ENCODE results near the gene GRIP1. TPM values are rescaled to one million over a fixed set of nuclear protein-coding genes. Genes with fewer than 3 reads are reported as not detected.

GRIP1 gene, protein sequence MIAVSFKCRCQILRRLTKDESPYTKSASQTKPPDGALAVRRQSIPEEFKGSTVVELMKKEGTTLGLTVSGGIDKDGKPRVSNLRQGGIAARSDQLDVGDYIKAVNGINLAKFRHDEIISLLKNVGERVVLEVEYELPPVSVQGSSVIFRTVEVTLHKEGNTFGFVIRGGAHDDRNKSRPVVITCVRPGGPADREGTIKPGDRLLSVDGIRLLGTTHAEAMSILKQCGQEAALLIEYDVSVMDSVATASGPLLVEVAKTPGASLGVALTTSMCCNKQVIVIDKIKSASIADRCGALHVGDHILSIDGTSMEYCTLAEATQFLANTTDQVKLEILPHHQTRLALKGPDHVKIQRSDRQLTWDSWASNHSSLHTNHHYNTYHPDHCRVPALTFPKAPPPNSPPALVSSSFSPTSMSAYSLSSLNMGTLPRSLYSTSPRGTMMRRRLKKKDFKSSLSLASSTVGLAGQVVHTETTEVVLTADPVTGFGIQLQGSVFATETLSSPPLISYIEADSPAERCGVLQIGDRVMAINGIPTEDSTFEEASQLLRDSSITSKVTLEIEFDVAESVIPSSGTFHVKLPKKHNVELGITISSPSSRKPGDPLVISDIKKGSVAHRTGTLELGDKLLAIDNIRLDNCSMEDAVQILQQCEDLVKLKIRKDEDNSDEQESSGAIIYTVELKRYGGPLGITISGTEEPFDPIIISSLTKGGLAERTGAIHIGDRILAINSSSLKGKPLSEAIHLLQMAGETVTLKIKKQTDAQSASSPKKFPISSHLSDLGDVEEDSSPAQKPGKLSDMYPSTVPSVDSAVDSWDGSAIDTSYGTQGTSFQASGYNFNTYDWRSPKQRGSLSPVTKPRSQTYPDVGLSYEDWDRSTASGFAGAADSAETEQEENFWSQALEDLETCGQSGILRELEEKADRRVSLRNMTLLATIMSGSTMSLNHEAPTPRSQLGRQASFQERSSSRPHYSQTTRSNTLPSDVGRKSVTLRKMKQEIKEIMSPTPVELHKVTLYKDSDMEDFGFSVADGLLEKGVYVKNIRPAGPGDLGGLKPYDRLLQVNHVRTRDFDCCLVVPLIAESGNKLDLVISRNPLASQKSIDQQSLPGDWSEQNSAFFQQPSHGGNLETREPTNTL
- not detected in 2 replicates for total RNA-seq

DNA sequence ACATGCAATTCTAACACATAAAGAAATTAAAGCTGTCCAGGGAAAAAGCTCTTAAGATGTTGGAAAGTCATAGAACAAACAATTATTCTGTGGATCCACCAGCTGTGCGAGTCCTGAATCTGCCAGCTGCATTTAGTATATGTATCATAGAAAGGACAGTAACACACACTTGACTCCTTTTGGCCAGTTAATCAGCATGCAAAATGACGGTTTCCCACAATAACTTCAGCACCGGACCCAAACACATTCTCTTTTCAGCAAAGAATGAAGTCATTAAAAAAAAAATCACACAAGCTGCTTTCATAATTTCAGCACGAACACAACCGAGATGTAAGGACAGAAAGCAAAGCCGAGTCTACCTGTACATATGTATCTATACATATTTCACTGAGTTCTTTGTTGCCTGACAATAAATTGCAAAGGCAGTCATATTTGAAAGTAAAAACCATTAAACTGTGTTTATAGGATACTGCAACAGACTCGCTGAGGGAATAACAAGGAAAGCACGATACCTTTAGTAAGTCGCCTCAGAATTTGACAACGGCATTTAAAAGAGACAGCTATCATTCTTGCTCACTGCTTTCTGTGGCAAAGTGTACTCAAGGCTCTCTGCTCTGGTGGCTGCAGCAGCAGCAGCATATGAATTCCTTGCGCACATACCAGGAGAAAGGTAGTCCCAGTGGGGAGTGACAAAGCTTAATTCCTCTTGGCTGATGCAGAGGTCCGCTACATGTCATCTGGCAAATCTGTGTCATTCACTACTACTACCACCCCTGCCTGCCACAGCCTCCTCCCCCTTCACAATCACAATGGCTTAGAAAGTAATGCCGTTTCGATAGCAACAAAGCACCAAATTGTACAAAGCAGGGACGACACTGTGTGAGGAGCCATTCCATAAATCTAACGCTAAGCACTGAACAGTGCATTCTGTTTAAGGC is at the start of gene GRIP1:
GRIP1 (minus strand) TSS at position 739 of the 938 bp plus-strand sequence; CDS start at position 567, 172 bp downstream.
- intact Hi-C loops (cut with micrococcal nuclease), result no loop called here

DNA sequence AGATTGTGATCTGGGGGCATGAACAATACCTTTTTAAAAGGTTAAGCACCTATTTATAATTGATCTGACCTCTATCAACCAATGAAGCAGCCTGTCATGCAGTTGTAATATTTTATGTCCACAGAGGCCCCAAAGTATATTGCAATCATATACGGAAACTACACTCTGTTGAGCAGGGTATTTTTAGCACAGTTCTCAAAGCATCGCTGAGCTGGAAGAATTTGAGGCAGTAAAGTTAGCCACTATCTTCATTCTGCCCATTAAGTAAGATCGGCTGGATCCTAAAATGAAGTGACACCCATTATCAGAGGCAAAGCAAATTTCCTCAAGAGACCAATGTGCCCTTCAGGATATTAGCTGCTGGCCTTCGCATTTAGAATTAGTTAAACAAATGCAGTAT is 47.7 kb upstream of the GRIP1 start:
- intact Hi-C loops (cut with micrococcal nuclease), result no loop called here

DNA sequence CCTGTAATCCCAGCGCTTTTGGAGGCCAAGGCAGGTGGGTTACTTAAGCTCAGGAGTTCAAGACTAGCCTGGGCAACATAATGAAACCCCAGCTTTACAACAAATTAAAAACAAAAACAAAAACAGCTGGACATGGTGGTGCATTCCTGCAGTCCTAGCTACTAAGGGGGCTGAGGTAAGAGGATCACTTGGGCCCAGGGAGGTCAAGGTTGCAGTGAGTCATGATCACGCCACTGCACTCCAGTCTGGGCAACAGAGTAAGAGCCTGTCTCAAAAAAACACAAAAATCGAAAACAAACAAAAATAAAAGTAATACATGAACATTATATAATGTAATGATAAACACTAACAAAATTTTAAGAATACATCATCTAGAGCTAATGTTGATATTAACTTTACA is 46.2 kb upstream of the GRIP1 start:
- intact Hi-C loops (cut with micrococcal nuclease), result no loop called here

DNA sequence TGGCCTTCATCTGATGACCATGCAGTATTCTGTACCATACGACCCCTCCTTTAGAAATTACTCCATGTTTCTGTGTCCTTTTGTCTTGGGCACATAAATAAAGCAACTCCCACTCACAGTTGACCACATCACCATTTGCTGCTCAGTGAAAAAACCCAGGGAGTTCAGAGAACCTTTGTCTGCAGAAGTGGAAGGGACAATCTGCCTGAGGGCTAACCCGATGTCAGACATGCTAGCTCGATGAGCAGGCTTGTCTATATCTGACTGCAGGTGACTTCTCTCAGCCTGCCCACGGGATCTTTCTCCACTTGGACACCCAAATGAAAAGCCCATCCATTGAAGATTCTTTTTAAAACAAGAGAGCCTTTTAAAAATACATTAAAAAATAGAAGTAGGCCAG is 45.7 kb upstream of the GRIP1 start:
- intact Hi-C loops (cut with micrococcal nuclease), result no loop called here

DNA sequence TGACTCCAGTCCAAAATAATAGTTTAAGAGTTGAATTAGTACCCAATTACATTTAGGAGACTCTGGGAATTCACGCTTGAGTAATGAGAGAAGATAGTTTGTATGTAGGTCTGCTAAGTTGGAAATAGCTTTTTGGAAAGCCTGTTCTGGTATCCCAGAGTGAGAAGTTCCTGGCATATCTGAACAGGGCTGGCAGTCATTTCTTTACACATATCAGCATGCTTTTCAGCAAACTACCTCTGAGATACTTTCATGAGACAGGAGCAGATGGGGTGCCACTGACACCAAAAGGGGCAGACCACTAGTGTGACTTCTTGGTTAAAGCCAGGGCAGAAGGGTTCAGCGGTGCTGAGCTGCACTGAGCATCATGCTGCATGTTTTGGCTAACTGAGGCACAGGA is 45.1 kb upstream of the GRIP1 start:
- intact Hi-C loops (cut with micrococcal nuclease), result no loop called here

DNA sequence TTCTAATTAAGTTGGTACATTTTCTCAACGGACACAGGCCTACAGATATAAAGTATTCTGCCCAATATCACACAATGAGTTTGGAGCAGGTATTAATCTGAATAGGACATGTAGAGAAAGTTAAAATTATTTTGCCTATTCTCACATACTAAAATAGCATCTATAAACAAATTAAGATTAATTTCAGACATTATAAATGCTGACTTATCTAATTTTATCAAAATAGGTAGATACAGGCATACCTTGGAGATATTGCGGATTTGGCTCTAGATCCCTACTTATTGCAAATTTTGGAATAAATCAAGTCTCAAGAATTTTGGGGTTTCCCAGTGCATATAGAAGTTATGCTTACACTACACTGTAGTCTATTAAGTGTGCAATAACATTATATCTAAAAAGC is 41.0 kb upstream of the GRIP1 start:
- intact Hi-C loops (cut with micrococcal nuclease), result no loop called here

DNA sequence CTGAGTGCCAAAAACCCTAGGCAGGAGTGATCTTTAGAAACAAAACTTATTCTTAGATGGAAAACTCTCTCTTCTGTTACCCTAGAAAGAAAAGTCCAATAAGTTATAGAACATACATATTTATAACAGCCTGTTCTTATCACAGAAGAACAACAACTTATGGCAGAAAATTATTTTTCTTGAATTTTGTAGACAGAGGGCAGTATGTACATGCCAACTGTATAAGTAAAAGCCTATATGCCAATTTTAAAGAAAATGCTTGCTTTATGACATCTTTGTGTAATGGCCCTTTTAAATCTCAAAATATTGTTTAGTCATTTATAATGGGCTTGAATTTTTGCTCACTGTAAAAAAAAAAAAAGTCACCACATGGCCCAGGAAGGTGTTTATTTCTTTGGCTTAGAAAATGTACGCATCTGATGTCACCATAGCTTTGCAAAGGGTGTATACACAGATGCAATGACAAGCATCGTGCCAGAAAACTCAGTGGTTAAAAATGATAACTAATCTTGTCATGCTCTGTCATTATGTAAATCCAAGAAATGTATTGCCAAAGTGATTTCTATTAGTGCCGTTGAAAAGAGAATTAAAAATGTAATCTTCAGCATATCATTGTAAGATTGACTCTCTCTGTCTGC is 38.3 kb upstream of the GRIP1 start:
- intact Hi-C loops (cut with micrococcal nuclease), result no loop called here

DNA sequence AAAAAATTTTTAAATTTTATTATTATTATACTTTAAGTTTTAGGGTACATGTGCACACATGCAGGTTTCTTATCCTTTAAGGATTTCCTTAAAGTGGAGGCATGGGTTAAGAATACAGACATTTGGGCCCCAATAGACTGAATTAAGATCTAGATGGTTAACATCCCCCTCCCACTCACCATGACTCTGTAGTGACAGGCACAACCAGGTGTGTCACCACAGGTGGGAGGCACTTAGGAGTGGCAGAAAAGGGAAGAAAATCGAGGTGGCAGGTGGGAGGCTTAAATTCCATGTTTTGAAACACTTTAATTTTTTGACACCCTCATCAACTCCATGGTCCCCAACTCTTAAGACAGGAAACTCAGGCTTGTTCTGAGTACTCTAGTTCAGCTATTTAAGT is 37.6 kb upstream of the GRIP1 start:
- intact Hi-C loops (cut with micrococcal nuclease), result no loop called here

DNA sequence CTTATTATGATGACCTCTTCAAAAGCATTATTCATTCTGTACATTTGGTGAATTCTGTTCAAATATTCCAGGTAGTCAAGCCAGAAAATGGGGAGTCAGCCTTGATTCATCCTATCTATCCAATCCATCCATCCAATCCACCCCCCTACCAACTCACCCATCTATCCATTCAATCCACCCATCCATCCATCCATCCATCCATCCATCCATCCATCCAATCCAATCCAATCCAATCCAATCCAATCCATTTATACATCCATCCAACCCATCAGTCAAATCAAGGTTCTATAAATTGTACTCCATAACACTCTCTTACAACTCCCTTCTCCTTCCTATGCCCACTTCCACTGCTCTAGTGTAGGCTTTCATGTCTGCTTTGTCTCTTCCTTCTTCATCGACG is 35.8 kb upstream of the GRIP1 start:
- intact Hi-C loops (cut with micrococcal nuclease), result no loop called here

DNA sequence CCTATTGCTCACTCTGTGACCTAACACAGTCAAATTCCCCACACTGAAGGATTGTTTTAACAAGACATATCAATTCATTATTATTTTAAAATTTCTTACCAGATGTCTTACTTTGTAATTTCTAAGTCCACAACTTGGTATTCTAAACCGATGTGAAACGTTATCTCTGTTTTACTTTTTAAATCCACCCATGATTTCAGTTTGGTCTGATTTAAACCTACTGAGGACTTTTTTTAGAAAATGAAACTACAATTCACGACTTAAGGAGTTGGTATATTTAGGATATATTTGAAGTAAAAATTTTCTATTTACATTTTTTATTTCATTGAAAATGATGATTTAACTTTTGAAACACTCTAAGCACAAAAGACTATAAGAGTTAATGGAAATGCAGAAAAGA is 35.1 kb upstream of the GRIP1 start:
- intact Hi-C loops (cut with micrococcal nuclease), result no loop called here

DNA sequence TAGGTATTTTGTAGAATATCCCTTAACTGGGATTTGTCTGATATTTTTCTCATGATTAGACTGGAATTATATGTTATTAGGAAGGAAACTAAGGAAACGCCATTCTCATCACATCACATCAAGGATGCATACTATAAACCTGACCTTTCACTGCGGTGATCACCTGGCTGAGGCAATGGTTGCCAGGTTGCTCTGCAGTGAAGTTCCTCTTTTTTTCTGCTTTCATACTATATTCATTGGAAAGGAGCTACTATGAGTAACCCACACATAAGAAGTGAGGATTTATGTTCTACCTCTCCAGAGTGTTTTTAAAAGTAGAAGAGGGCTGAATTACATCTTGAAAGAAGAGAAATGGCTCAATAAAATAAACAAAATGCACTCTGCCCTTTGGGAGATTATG is 31.0 kb upstream of the GRIP1 start:
- intact Hi-C loops (cut with micrococcal nuclease), result loop anchor here (5.0 kb wide), 2 partner anchors 67 to 152 kb away; no protein-coding TSS in a partner anchor

DNA sequence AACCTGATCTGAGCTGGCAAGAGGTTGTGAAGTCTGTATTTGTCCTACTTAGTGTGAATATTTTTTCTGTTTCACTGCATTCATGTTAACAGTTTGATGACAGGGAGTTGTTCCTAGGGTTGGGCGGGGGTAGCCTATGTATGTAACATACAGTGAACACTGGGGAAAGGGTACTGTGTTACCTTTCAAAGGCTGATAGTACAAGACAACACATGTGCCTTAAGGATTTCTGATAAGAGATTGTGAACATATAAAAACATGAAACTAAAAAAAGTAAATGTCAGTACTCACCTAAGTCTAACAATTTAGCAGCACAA is 30.5 kb upstream of the GRIP1 start:
- intact Hi-C loops (cut with micrococcal nuclease), result loop anchor here (5.0 kb wide), 2 partner anchors 68 to 153 kb away; no protein-coding TSS in a partner anchor

DNA sequence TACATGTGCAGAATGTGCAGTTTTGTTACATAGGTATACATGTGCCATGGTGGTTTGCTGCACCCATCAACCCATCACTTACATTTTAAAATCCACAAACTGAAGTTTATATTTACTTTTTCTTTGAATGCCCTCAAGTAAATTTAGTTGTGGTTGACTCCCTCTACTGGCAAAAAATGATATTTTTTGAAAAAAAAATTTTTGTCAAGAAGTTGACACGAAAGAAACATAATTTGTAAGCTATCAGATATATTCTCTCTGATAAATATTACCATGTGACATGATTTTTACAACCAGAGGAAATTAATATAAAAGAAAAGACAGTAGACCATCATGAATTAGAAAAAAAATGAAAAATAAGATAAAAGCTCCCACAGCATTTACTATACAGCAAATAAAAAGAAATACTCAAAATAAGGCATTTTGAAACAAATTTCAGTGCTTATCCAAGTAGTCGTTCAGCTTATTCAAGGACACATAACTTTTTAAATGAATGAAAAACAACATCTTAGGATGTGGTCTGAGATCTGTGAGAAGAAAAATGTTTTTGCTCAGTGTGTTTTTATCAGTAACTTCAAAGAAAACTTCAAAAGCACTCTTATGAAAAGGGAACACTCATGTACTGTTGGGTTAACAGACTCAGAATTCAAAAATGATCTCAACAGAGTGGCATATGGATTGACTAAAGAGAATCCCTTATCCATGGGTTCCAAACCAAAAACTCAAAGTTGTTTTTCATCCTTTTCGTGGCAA is 30.0 kb upstream of the GRIP1 start:
- intact Hi-C loops (cut with micrococcal nuclease), result loop anchor here (5.0 kb wide), 2 partner anchors 68 to 153 kb away; no protein-coding TSS in a partner anchor

DNA sequence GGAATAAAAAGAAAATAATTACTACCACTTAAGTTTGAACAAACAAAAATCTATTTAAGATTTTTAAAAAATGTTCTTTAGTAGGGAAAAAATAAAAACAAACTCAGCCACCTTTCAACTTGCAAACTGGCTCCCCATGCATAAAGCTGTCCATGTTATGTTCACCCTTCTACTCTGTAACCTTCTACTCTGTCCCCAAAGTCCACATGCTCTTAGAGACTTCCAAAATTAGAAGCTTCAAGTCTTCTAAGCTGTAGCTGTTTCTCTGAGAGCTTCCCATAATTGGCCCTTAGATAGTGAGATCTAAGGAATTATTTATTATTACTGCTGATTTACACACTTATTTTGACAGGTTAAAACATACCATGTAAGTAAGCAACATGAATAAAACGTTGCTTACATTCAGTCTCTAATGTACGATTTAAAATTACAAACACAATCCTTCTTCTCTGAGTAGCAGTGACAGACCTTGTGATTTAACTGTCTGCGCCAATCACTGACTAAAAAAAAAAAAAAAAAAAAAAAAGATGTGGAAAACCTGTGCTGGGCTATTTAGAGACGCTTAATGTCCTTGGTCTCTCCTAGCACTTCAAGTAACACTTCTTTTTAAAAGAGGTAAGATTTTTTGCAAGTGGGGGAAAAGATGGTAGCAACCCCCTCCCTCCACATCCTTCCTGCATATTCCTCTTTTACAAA is 28.3 kb upstream of the GRIP1 start:
- intact Hi-C loops (cut with micrococcal nuclease), result loop anchor here (5.0 kb wide), 2 partner anchors 70 to 155 kb away; no protein-coding TSS in a partner anchor

DNA sequence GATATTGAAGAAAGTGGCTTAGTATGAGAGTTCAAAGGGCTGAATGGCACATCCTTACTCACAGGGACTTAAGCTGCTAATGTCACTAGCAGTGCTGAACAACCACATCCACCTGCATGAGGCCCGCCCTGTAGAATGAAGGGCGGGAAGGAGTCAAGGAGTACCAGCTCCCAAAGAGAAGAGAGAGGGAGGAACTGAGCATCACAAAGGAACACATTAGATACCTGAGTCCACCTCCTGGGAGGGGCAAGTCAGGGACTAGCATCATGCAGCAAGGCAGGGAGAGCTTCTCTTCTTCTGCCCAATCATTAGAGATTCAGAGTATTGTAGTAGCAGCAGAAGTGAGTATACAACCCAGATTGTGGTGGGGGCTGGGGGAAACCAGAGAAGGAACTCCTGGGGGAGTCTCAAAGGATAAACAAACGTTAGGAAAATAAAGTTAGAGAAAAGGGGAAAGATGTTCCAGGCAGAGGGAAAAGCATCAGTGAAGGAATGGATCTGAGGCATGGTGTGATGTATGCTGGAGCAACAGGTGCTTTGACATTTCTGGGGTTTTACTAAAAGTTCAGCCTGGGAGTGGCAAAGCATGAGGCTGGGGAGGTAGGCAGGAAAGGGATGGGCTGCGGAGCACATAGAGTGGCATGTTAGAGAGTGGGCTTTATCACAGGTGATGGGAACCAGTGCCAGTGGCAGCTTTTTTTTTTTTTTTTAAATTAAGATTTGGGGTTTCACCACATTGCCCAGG is 21.0 kb upstream of the GRIP1 start:
- intact Hi-C loops (cut with micrococcal nuclease), result no loop called here

DNA sequence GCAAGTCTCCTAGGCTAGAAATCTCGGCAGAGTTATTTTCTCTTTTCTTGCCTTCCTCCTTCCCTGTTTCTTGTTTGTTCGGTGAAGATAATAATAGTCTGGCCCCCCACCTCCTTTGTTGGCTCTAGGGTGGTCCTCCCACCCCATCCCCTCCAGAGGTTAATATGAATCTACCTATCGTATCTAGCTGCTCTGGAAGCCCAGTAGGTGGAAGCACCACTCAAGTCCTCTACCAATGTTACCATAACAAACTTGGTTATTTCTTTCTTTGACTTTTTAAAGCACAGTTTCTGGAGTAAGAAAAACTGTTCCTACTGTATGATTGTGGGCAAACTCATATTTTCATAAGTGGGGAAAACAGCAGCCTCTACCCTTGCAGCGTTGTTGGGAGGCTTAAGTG is 19.7 kb upstream of the GRIP1 start:
- intact Hi-C loops (cut with micrococcal nuclease), result no loop called here

DNA sequence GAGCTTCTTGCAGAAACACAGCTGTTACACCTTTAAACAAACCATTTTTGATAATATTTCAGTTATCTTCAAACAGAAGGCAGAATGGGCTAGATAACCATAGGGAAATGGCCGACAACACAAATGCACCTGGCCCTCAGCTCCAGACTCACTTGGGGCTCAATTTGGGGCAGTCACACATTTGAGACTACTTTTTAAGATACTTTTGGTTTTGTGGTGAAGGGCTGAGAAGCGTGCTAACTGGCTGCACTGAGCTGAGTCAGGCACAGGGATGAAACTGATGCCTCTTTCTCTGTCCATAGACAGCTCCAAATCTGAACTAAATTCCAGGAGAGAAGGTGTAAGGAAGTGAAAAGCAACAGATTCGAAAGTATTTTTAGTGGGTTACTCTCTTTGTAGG is 18.5 kb upstream of the GRIP1 start:
- intact Hi-C loops (cut with micrococcal nuclease), result no loop called here
